ENCODE results near the gene XIRP1. TPM values are rescaled to one million over a fixed set of nuclear protein-coding genes. Genes with fewer than 3 reads are reported as not detected.
"Not testable (repeated sequence)": the region's sequence is repeated elsewhere in the genome, so short reads cannot be mapped to it uniquely, and the experiment has no call there.

The XIRP1 gene, protein sequence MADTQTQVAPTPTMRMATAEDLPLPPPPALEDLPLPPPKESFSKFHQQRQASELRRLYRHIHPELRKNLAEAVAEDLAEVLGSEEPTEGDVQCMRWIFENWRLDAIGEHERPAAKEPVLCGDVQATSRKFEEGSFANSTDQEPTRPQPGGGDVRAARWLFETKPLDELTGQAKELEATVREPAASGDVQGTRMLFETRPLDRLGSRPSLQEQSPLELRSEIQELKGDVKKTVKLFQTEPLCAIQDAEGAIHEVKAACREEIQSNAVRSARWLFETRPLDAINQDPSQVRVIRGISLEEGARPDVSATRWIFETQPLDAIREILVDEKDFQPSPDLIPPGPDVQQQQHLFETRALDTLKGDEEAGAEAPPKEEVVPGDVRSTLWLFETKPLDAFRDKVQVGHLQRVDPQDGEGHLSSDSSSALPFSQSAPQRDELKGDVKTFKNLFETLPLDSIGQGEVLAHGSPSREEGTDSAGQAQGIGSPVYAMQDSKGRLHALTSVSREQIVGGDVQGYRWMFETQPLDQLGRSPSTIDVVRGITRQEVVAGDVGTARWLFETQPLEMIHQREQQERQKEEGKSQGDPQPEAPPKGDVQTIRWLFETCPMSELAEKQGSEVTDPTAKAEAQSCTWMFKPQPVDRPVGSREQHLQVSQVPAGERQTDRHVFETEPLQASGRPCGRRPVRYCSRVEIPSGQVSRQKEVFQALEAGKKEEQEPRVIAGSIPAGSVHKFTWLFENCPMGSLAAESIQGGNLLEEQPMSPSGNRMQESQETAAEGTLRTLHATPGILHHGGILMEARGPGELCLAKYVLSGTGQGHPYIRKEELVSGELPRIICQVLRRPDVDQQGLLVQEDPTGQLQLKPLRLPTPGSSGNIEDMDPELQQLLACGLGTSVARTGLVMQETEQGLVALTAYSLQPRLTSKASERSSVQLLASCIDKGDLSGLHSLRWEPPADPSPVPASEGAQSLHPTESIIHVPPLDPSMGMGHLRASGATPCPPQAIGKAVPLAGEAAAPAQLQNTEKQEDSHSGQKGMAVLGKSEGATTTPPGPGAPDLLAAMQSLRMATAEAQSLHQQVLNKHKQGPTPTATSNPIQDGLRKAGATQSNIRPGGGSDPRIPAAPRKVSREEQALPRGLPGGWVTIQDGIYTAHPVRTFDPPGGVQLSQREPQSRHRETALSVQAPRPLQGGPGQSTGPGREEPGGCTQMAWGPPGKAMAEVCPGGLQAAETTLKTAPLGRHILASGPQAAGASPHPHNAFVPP (N-terminal part only)
- not detected in 2 replicates for total RNA-seq

DNA sequence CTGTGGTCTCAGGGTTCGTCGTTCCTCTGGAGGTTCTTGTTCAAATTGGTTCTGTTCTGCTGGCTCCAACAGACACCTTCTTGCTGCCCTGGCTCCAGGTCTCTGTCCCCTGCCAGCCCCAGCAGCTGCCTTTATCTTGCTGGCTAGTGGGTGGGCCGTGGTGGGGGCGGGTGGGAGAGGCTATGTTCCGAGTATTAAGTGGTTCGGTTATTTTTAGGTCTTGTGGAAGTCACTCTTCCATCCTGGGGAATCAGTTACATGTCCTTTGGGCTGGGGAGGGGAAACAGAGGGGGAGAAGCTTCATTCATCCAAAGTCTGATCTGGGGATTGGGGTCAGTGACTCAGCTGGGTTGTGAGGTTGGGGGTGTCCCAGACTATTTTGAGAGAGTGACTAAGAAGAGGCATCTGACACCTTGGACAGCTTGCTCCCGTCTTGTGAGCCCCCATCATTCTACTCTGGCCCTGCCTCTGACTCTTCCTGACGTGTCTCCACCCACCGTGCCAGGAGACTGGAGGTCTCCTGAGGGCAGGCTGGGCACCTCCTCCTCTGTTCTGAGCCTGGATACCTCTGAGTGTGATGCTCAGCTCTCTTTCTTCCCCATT is at the start of gene XIRP1:
Gene XIRP1, minus strand, starts transcription at position 106 of the 603 bp plus-strand sequence. CDS start 3,150 bp downstream, outside the sequence.
- no peak for DNase-seq (ENCODE audit: low read depth in 2 of 2)

DNA sequence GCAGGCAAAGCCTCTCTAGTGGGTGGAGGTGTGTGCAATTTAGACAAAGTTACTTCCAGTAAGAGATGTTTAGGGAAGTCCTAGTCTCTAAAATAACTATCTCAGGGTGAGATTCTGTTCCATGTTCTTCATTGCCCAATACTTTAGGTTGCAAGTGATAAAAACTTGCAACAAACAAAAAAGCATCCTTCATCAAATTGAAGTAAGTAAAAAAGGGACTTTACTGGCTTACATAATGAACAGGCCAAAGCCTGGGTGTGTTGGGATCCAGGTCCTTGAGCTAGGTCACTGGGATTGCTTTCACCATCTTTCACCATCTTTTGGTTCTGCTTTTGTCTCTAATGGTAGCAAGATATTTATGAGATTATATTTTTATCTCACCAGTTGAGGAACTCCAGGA is 49.2 kb upstream of the XIRP1 start:
- no peak for DNase-seq (ENCODE audit: low read depth in 2 of 2)

DNA sequence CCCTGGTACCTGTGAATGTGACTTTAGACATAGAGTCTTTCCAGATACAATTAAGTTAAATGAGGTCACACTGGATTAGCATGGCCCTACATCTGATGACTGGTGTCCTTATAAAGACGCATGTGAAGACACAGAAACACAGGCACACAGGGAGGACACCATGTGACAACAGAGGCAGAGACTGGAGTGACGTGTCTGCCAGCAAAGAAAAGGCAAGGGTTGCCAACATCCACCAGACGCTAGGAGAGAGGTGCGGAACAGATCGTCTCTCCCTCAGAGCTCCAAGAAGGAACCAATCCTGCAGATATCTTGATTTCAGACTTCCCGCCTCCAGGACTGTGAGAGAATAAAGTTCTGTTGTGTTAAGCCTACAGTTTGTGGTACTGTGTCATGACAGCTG is 44.6 kb upstream of the XIRP1 start:
- DNase-seq (ENCODE audit: low read depth in 2 of 2), result no peak

DNA sequence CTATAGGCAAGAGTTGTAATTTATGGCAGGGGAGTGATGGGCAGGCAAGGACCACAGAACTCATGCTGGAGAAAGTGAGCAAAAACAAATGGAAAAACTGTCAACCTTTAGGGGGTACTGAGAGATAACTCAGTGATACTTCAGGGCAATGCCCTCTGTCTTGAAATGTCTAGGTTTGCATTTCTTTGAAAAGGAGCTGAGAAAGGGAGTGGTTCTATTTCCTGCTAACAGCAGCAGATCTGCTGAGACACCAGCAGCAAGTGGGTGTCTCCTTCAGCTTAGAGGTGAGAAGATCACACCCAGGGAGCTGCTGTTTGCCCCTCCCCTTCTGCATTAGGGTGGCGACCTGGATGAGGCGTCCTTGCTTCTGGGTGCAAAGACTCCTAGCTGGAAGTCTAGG is 42.3 kb upstream of the XIRP1 start:
- DNase-seq (ENCODE audit: low read depth in 2 of 2), result no peak

DNA sequence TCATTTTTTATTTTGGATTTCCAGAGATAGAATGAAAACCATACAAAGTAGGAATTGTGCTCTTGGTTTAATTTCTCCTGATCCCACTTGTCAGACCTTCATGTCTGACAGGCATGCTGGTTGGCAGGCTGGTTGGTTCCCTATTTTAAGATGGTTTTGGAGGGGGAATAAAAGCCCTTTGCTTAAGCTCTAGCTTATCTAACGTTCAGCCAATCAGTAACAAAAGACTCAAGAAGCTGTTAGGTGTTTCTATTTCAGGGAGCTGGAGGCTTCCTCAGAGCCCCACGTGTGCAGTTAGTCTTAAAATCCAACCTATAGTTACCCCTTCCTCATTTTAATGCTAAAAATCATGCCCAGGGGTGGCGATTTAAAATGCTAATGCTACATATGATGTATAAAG is 40.5 kb upstream of the XIRP1 start:
- DNase-seq (ENCODE audit: low read depth in 2 of 2), result no peak

DNA sequence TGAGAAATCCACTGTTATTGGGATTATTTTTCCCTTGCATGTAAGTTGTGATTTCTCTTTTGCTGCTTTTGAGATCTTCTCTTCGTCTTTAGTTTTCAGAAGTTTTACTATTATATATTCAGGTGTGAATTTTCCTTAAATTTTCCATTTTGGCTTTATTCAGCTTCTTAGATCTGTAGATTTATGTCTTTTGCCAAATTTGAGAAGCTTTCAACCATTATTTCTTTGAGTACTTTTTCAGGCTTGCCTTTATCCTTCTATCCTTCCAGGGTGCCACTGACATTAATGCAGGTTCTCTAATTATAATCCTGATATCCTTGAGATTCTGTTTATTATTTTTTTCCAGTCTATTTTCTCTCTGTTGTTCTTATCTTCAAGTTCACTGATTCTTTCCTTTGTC is 38.1 kb upstream of the XIRP1 start:
- DNase-seq (ENCODE audit: low read depth in 2 of 2), result no peak

DNA sequence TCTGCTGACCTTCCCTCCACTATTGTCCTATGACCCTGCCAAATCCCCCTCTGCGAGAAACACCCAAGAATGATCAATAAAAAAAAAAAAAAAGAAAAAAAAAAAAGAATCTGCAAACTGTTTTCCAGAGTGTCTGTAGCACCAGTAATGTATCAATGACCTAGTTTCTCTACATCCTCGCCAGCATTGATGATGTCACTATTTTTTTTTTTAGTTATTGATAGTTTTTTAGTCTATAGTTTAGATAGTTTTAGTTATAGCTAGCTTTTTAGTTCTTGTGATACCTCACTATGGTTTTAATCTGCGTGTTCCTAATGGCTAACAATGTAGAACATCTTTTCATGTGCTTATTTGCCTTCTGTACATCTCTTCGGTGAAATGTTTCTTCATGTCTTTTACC is 36.1 kb upstream of the XIRP1 start:
- DNase-seq (ENCODE audit: low read depth in 2 of 2), result no peak

DNA sequence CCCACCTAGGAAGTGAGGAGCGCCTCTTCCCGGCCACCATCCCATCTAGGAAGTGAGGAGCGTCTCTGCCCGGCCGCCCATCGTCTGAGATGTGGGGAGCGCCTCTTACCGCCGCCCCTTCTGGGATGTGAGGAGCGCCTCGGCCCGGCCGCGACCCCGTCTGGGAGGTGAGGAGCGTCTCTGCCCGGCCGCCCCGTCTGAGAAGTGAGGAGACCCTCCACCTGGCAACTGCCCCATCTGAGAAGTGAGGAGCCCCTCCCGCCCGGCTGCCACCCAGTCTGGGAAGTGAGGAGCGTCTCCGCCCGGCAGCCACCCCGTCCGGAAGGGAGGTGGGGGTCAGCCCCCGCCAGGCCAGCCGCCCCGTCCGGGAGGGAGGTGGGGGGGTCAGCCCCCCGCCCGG is 35.2 kb upstream of the XIRP1 start:
- not testable (repeated sequence) for DNase-seq (ENCODE audit: low read depth in 2 of 2)

DNA sequence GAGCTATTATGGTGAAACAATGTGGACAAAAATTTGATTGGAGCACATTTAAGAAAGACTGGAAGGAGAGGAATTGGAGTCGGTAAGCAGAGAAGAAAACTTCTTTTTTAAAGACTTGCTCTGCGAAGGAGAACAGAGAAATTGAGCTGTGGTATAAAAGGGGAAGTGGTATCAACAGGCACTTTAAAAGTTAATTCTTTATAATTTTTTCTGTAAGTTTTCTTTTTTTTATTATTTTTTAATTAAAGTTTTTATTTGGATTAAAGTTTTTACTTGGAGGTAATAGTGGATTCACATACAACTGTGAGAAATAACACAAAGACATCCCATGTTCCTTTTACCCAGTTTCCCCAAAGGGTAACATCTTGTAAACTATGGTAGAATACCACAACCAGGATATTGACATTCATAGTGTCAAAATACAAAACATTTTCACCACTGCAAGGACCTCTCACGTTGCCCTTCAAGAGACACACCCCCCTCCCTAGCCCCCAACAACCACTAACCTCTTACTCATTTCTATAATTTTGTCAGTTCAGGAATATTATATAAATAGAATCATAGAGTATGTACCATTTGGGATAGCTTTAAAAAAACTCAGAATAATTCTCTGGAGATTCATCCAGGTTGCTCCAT is 33.8 kb upstream of the XIRP1 start:
- DNase-seq (ENCODE audit: low read depth in 2 of 2), result no peak

DNA sequence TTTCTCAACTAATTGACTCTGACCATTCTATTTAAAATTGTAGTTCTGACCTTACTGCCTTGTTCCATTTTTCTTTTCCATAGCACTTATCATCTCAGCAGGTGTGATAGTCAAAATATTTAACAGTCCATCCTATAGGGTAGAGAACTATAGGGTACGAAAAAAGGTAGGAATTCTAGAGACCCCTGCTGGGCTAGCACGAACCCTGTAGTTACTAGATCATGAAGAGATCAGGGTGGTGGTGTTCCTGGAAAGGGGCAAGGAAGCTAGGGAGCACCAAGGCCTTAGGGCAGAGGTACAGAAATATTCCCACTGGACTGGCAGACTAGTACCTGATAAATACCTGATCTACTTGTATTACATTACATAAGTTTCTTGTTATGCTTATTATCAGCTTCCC is 31.9 kb upstream of the XIRP1 start:
- no peak for DNase-seq (ENCODE audit: low read depth in 2 of 2)

DNA sequence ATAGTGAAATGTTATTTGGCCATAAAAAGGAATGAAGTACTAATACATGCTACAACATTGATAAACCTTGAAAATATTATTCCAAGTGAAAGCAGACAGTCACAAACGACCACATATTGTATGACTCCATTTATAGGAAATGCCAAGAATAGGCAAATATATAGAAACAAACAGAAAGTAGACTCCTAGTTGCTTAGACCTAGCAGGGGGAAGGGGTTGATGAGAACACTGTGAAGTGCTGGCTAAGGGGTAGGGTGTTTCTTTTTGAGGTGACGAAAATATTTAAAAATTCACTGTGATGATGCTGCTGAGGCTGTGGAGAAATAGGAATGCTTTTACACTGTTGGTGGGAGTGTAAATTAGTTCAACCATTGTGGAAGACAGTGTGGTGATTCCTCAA is 30.5 kb upstream of the XIRP1 start:
- DNase-seq (ENCODE audit: low read depth in 2 of 2), result no peak

DNA sequence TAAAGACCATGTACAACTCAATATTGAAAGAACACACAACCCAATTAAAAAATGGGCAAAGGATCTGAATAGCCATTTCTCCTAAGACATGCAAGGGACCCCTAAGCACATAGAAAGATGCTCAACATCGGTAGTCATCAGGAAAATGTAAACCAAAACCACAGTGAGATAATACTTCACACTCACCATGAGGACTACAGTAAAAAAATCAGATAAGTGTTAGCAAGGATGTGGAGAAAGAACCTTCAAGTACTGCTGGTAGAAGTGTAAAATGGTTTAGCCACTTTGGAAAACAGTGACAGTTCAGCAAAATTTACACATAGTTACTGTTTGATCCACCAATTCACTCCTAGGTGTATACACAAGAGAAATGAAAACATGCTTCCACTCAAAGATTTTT is 30.1 kb upstream of the XIRP1 start:
- DNase-seq (ENCODE audit: low read depth in 2 of 2), result no peak

DNA sequence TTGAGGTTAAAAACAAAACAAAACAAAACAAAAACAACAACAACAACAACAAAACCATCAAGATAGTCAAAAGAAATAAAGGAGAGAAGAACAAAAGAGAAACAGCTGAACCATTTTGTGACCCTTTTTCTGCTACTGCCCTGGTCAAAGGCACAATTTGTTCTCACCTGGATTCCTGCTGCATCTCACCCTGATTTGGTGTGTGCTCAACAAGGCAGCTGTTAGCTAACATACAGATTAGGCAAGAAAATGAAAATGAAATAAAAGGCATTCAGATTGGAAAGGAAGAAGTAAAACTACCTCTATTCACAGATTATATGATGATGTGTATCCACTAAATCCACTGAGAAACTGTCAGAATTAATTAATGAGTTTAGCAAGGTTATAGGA is 28.7 kb upstream of the XIRP1 start:
- no peak for DNase-seq (ENCODE audit: low read depth in 2 of 2)

DNA sequence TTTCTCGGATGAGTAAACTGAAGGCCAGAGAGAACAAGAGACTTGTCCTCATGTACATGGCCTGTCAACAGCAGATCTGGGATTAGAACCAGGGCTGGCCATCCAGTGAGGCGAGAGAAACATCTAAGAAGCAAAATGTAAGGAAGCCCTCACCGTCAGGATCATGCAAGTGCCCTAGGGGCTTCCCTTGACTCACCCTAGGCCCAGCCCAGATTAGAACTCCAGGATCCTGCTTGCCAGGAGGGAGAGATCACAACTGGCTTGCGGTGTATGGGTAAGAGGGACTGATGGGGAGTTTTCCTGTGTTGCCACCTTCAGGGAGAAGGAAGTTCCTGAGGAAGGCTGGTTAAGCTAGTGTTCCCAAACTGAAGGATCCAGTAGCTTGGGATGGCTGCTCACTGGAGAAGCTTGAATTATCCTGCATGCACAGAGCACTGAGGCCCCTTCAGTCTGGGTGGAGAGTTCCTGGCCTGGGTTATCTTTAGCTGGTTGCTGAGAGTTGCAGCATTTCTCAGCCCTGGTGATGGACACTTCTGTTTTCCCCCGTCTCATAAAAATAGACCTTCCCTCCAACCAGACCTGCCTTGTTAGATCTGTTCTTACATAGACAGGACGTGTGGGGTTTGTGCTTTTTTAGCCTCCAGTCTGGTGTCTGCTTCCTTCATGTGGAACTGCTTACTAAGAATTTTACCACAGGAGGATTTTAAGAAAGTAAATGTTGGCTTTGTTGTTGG is 28.2 kb upstream of the XIRP1 start:
- no peak for DNase-seq (ENCODE audit: low read depth in 2 of 2)

DNA sequence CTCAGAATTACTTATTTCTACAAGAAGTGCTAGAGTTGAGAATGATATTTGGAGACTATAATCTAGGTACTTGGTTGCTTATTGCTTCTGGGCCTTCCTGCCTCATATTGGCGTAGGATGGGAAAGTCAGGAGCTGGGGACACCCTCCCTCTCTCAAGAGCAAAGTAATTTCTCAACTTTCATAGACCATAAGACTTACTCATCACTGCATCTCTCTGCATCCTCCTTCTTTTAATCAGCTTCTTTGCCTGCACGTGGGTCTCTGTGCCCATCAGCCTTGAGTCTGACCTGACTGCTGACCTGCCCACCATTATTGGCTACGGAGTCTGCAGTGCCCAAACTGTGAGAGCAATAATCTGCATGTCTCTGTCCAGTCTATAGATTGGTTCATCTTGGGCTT is 27.3 kb upstream of the XIRP1 start:
- no peak for DNase-seq (ENCODE audit: low read depth in 2 of 2)

DNA sequence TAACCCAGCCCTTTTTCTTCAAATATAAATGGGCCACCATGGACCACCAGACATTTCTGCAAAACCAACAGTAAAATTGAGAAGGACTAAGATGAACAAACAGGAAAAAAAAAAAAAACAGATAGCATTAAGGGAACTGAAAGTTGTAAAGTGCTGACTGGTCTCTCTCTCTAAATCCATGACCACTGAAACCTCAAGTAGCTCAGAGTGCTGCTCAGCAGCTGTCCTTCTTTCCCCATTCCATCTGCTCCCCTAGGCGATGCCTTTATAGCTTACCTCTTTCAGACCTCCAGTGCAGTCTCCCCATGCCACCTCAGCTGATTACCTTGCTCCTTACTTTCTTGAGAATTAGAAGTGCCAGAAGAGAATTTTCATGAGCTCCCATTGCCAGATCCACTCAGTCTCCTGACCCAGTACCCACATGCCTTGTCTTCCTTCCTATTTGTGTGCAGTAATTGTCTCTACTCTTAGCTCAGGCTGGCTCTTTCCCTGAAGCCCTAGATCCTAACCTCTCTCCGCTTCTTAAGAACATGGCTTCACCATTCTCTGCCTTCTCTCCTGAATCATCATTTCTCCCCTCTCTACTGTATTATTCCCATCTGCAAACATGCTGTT is 23.9 kb upstream of the XIRP1 start:
- no peak for DNase-seq (ENCODE audit: low read depth in 2 of 2)

DNA sequence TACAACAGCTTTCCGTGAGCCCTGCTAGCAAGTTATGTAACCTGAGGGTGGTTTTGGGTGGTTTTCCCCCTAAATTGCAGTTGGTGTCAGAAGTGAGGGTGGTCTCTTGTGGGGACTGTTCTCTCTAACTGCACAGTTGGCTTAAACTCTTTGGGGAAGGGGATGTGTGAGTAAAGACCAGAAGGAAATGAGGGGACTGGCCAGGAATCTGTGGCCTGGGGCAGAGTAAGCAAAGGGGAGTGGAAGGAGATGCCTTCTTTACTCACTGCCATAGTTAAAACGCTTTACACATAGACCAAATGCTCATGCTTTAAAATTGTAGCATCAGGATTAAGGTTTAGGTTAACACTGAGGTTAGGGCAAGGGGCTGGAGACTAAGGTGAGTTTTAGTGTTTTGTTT is 21.2 kb upstream of the XIRP1 start:
- DNase-seq (ENCODE audit: low read depth in 2 of 2), result no peak

DNA sequence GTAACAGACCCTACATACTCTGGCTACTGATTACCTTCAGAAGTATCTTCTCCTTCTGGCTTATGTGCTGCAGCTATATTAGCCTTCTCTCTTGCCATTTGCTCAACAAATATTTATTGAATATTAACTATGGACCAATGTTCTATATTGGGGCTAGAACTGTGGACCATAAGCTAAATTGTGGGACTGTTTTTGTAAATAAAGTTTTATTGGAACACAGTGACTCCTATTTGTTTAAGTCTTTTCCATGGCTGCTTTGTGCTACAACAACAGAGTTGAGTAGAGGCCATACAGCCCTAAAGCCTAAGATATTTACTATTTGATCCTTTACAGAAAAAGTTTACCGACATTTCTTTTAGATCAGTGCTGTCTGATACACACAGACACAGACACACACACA is 20.3 kb upstream of the XIRP1 start:
- no peak for DNase-seq (ENCODE audit: low read depth in 2 of 2)

DNA sequence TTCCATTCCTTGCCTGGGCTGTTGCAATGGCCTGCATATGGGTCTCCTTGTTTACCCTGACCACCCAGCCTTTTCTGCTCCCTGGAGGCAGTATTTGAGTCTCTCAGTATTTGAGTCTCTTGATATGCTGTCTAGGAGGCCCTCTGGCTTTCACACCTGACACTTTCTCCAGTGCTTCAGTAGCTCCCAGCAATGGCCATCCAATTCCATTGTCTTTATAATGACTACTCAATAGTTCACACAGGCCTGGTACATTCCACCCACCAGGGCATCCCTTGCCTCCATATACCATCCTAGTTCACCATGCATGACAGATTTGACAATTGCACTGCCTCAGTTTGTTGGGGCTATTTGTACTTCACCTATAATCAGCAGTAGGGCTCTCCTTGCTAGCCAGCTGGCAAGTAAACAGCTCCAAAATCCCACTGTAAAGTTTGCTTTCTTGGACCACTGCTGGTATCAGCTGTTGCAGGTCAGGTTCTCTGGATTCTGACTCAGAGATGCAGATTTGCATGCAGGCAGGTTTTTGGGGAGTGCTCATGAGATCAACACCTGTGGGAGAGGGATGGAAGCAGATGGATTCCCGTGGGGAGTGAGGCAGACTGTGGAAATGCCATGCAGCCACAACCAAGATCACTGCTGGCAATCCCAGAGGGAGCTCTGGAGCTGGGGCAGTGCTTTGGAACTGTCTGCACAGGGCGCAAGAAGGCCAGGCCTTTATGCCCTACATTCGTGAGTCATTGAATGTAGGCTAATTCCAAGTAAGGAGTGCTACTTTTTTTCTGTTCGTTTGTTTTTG is 19.1 kb upstream of the XIRP1 start:
- no peak for DNase-seq (ENCODE audit: low read depth in 2 of 2)

All from dermis microvascular lymphatic vessel endothelial cell (primary cell).